ENCODE data around the gene DCUN1D5.
A peak's percentile ranks its signal among the peaks of the same experiment; 100 is the strongest.

DCUN1D5 gene

DNA sequence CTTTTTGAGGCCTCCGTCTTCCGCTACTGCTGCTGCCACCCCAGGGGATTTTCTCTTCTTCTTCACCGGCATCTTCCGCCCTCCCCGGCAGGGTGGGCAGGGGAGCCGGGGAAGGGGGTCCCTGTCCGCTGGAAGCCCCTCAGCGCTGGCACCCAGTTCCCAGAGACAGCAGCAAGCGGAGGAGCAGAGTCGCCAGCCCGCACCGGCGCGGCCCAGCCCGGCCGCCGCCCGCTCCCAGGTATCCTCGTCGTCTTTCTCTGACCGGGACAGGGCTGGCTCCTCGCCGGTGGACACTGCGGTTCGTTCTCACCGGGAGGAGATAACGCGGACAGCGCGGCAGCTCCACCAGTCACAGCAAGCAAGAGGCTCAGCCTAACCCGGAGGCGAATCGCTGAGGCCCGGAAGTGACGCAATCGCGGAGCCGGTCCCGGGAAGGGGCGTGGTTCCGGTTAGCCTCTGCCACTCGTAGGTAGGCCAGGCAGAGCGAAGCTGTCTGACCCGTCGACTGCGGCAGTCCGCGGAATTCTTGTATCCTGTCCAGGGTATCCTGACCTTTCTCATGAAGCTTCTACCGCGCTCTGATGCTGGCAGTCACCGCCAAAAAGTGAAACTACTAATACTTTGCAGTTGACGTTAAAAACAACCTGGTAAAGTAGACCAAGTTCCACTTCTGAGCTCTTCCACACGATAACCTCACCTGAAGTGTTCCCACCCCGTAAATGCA is at the start of gene DCUN1D5:
Gene DCUN1D5 (minus strand): TSS at position 360 of the 724 bp plus-strand sequence. CDS start 288 bp downstream, at position 72.
- peak; percentile 94 for DNase-seq

DNA sequence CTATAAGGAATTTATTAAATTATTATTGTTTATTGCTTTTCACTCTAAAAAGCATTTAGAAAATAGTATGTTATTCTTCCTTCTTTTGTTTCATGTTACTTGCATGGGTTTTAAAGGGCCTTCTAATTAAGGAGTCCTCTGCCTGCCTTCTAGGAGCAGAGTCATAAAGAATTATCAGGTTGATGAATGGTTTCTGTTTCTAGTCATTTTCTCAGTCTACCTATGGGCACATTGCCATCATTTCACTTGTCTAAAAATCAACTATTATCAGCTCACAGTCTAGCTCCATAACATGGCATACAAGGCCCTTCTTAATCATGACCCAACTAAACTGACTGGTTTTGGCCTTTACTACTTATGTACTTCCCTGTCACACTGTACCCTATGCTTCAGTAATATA is 33.5 kb upstream of the DCUN1D5 start:
- no peak for DNase-seq

GRCh38 chr11:103114836-103115235 is 22.9 kb upstream of the DCUN1D5 start:
- no peak for DNase-seq

GRCh38 chr11:103112364-103112763 is 20.4 kb upstream of the DCUN1D5 start:
- no peak for DNase-seq

DNA sequence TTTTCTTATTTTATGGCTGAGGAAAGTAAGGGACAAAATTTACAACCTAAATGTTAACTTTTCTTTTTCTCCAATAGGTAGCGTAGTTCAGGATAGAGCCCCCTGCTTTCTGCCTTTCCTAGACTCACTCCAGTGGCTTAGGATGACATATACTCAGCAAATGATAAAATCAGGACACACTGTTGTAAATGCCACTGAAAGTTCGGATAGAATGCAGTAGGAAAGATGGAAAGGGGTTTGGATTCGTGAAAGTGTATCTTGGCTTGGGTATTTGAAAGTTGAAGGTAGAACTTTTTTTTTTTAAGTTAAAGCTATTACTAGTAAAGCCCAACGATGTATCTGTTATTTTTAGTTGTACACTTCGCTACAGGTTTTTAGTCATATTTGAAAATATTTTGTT is 19.4 kb upstream of the DCUN1D5 start:
- DNase-seq, result no peak

- DNase-seq, result no peak
Measured at GRCh38 chr11:103110391-103110790, 18.4 kb upstream of the DCUN1D5 start.

DNA sequence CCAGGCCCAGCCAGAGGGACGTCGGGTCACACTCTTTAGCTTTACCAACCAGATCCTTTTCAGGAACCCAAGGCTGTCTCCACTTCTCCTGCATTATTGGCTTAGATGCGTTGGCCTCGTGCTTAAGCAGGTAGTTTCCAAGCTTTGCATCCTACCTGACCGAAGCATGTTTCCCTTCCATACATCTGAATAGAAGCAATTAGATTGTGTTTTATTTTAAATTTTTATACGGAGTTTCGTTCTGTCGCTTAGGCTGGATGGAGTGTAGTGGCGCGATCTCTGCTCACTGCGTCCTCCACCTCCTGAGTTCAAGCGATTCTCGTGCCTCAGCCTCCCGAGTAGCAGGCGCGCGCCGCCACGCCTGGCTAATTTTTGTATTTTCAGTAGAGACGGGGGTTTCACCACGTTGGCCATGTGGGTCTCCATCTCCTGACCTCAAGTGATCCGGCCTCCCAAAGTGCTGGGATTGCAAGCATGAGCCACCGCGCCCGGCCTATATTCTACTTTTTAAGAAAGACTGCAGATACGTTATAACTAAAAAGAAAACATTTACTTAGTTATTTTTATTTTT is 17.9 kb upstream of the DCUN1D5 start:
- DNase-seq, result no peak

GRCh38 chr11:103108933-103109817 is 17.2 kb upstream of the DCUN1D5 start, which contains the start of gene DYNC2H1:
Gene DYNC2H1, plus strand, starts transcription at chr11:103109426. Its CDS starts 149 bp downstream, at chr11:103109575.
- peak; percentile 87 for DNase-seq

DNA sequence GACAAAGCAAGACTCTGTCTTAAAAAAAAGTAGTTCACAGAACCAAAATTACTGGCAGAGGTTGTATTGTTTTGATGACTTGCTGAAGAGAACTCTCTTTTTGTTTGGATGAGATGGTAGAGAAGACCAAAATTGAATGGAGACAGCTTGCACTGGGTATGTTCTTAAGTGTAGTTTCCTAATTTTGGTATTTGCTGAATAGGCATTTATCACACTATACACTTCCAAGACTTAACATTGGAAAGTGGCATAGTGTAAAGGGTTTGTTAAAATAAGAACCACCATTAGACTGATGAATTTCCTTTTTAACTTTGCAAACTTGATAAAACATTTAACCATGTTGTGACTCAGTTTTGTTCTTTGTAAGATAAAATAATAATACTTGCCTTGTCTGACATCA is 5.3 kb upstream of the DCUN1D5 start:
- no peak for DNase-seq

- peak; percentile 9 for DNase-seq
Measured at GRCh38 chr11:103091064-103091800, 728 bp downstream of the DCUN1D5 start.

- no peak for DNase-seq
Measured at GRCh38 chr11:103086461-103086860, 5.5 kb downstream of the DCUN1D5 start.

DNA sequence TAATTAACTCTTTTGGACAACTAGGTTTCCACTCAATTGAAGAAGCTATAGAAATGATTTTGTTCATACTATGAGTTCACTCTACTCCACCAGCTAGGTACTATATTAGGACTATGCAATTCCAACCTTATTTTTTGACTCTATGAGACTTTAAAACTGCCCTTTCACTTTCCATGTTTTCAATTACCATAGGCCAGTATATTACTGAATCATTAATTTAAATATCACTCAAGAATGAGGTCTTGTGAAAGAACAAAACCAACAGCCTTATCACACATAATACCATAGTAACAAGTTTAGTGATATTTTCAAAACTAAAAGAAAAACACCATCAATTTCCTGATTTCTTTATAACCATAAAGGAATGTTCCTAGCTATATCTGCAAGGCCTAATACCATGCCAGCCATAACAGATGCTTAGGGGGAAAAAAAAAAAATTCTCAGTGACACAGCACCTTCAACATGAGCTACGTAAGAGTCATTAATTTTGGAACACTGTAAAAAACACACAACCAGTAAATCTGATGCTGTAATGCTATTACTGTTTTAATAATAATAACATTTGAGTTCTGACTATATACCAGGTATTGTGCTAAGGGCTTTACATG is 6.1 kb downstream of the DCUN1D5 start:
- no peak for DNase-seq

DNA sequence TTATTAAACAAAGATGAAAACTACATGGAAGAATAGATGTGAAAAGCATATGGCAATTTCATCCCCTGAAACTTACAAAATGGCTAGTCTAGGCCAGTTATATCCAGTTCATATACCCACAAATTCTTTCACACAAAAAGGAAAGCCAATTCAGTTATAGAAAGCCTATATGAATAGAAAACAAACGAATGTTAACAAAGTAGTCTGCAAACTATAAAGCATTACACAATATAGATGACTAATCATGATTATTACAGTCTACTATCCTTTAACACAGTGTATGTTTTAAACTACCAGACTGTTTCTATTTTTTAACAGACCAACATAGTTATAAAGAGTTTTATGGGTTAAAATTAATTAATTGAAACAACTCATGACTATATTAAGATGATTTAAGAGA is 12.1 kb downstream of the DCUN1D5 start:
- no peak for DNase-seq

GRCh38 chr11:103078710-103079109 is 13.2 kb downstream of the DCUN1D5 start:
- DNase-seq, result no peak

DNA sequence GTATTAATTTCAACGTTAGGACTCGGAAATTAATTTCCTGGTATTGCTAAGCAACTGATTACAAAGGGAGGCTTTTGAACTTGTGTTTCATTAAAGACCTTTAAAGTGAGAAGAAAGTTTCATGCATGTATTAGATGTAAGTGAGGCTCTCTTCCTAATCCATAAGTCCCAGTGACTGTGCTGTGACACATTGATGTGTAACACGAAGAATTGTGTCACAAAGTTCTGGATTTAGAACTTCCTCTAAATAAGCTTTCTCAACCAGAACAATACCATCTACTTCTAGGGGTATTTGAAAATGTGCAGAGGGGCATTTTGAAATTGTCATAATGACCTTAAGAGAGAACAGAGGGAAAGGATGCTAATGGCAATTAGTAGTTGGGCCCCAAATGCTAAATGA is 14.4 kb downstream of the DCUN1D5 start:
- no peak for DNase-seq

DNA sequence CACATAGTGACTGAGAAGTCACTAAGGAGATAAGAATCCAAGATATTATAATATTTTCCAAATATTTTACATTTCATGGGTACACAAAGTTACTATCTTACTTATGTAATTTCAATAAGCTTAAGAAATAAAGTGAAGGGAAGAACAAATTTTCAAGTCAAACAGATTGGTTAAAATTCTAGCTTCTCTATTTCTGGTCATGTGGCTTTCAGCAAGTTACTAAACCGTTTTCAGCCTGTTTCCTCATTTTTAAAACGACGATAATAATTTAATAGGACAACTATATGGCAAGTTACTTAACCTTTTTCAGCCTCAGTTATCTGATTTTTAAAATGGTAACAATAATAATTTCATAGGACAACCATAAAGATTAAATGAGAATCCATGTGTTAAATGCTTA is 15.6 kb downstream of the DCUN1D5 start:
- DNase-seq, result no peak

- no peak for DNase-seq
Measured at GRCh38 chr11:103071008-103071407, 21.0 kb downstream of the DCUN1D5 start.

GRCh38 chr11:103070142-103070541 is 21.8 kb downstream of the DCUN1D5 start:
- no peak for DNase-seq

DNA sequence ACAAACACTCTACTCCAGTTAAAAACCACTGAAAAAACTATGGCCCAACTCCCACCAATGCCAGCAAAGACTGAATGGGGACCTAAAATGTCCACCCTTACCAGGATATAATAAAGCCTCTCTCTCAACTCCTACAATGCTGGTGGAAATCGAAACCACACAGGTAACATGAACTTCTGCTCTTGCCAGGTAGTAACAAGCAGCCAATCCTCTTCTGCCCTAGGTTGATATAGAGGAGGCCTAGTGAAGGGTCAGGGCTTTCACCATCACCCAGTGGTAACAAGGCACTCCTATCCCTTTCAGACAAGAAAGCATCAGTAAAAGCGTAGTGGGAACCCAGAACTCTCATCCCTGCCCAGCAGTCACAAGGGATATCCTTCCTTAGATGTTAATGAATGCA is 22.6 kb downstream of the DCUN1D5 start:
- DNase-seq, result no peak

GRCh38 chr11:103067118-103067517 is 24.8 kb downstream of the DCUN1D5 start:
- DNase-seq, result no peak

DNA sequence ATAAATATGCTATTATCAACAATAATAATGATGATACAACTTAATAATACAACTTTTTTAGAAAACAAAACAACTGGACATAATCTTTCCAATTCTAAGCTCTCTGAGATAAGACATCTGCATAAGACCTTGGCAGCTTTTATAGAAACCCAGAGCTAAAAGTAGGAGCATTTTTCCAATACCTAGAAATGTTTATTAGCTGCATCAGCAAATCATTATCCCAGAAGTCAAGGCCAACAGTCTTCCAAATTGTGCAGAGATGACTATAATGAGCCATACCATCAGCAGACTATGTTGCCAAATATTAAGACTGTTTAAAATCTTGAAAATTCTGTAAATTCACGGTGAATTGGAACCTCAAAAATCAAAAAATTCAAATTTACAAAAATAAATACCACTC is 30.3 kb downstream of the DCUN1D5 start:
- DNase-seq, result no peak

DNA sequence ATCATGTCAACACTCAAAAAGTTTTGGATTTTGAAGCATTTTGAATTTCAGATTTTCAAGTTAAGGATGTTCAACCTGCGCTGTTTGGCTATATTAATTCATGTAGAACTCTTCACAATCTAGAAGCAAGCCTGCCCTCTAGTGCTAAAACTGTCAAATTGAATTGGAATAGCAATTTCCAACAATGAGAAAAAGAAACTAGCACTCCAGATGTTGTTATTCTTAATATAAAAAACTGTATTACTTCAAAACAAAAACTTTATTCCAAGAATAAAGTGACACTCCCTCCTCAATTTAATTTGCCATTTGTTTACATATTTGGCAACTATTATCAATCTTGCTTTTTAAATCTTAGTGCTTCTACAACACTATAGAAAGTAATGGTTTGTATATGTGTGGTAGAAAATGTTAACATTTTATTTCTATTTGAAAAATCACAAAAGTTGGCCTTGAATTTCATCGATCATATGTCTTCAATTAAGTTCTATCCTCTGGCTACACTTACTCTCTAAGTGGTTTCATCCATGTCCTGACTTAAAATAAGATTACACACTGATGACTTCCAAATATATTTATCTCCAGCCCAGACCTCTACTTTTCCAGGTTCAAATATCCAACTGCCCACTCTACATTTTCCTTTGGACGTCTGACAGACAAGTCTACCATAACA is 36.6 kb downstream of the DCUN1D5 start:
- DNase-seq, result no peak

Data from CD4-positive, alpha-beta T cell treated with Interferon gamma for 1 hour (primary cell).